HFF-Myc (cell line): ENCODE results near the gene WWOX.

Experiments used
- DNase-seq: peaks from one replicate; pipeline ENCODE4 v3.0.0-alpha.2; 2011; ENCODE audit warnings: low read depth; ENCODE audit errors: extremely low read depth
- H3K4me3 ChIP-seq: replicated peaks from 2 replicates; pipeline ENCODE4 v1.5.1; 2011; ENCODE audit warnings: low read depth, mild to moderate bottlenecking, control low read depth, low read length
- TF ChIP-seq, protein P1 (sequence below): IDR thresholded peaks from 2 replicates; pipeline ENCODE4 v1.5.1; 2012; ENCODE audit warnings: mild to moderate bottlenecking, low read depth, low read length, control low read depth; ENCODE audit errors: missing control alignments

WWOX gene

DNA sequence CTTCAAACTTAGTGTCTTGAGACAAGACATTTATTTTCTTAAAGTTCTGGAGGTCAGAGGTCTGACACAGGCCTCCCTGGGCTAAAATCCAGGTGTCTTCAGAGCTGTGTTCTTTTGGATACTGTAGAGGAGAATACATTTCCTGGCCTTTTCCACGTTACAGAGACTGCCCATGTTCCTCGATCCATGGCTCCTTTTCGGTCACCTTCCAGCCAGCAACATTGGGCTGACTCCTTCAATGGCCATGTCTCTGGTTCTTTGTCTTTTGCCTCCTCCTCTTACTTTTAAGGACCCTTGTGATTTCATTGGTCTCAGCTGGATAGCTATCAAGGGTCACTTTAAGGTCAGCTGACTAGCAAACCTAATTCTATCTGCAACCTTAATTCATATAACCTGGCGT is 212.4 kb downstream of the WWOX start:
- no peak for DNase-seq
- TF ChIP-seq, protein P1, sequence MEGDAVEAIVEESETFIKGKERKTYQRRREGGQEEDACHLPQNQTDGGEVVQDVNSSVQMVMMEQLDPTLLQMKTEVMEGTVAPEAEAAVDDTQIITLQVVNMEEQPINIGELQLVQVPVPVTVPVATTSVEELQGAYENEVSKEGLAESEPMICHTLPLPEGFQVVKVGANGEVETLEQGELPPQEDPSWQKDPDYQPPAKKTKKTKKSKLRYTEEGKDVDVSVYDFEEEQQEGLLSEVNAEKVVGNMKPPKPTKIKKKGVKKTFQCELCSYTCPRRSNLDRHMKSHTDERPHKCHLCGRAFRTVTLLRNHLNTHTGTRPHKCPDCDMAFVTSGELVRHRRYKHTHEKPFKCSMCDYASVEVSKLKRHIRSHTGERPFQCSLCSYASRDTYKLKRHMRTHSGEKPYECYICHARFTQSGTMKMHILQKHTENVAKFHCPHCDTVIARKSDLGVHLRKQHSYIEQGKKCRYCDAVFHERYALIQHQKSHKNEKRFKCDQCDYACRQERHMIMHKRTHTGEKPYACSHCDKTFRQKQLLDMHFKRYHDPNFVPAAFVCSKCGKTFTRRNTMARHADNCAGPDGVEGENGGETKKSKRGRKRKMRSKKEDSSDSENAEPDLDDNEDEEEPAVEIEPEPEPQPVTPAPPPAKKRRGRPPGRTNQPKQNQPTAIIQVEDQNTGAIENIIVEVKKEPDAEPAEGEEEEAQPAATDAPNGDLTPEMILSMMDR: no peak
- H3K4me3 ChIP-seq: no peak overlapping the region

DNA sequence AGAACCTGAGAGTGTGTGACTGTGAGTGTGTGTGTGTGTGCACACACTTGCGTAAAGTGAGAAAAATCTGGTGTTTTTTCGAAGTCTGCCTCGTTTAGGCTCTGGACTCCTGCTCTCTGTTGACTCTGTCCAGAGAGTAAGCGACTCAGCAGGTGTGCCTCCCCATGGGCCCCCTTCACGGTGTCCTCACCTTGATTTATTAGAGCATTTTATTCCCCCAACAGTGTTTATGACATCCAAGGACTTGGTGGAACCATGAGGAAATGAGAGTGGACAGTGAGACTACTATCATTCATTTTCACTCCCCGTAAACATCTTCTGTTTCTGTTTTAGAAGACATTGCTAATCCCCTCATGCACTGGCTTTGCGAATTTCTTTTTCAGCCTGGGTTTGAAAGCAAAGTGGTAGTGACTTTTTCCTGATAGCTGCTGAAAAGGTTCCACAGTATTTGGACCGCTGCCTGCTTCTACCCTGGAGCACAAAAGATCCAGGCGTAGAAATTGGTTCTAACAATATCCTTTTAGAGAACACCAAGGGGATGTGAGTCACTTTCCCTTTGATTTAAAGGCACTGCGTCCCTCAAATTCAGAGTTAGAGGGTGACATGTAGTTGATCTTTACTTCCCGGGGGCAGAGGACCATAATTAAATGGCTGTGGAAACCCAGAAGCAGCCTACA is 218.2 kb downstream of the WWOX start:
- TF ChIP-seq, protein P1: no peak
- H3K4me3 ChIP-seq: no peak overlapping the region
- no peak for DNase-seq

DNA sequence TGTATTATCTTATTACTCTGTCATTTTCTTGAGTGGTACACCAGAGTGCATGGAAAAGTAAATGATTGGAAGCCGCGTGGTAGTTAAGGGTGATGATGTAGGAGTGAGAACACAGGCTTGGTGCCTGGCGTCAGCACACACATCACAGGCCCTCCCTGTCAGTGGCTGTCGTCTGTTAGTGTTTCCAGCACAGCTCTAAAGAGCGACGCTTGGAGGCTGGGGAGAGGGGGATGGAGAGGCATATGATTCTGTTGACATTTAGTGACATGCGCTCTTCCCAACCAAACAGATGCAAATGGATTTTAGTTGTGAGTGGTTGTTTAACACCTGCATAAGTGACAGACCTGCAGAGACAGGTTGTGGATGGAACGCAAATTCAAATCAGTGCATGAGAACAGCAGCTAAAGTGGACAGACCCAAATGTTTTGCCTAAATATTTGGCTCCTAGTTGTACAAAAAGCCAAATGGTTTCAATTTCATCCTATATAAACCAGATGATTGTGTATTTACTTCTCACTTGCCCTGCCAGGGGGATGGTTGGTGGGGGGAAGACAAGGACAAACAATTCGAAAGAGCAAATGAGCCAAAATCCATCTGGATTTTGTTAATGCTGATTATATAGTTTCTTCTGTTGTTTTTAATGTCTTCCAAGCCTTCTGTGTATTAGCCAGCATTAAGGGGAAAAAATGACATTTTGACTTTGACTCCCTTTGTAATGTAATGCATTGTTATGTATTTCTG is 222.3 kb downstream of the WWOX start:
- TF ChIP-seq, protein P1: no peak
- no peak for DNase-seq
- H3K4me3 ChIP-seq: no peak overlapping the region

DNA sequence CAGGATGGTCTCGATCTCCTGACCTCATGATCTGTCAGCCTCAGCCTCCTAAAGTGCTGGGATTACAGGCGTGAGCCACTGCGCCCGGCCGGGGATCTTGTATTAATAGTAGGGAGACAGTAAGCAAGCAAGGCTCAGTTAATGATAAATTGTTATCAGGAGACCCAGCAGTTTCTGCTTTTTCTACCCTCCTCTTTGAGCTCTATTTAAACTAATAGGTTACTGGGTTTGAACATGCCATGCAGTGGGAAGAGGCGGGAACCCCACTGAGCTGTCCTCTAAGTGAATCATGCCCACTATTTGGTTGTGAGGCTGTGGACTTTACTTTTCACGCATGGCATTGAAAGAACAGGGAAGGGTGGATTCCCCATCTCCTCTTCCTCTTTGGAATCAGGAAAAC is 223.9 kb downstream of the WWOX start:
- no peak overlapping the region for H3K4me3 ChIP-seq
- DNase-seq: no peak
- TF ChIP-seq, protein P1: no peak

DNA sequence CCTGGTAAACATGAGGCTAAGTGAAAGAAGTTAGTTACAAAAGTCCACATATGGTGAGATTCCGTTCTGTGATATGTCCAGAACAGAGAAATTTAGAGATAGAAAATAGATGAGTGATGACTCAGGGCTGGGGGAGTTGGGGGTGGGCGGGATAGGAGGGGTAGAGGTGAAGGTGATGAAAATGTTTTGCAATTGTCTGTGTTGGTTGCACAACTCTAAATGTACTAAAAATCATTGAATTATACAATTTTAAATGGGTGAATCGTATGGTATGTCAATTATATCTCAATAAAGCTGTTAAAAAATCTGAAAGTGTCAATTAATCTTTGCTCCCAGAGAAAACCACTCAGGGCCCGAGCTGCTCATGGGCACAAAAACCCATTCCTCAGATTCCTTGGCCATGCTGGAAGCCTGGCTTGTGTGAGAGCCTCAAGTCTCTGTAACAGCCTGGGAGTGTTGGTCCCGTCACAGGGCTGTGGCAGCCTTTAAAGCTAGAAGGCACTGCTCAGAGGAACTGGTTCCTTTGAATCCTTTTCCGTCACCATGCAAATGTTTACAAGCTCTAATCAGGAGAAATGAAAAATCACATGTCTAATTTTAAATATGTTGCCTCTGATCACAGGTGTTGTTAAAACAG is 225.3 kb downstream of the WWOX start:
- TF ChIP-seq, protein P1: no peak
- no peak overlapping the region for H3K4me3 ChIP-seq
- no peak for DNase-seq

DNA sequence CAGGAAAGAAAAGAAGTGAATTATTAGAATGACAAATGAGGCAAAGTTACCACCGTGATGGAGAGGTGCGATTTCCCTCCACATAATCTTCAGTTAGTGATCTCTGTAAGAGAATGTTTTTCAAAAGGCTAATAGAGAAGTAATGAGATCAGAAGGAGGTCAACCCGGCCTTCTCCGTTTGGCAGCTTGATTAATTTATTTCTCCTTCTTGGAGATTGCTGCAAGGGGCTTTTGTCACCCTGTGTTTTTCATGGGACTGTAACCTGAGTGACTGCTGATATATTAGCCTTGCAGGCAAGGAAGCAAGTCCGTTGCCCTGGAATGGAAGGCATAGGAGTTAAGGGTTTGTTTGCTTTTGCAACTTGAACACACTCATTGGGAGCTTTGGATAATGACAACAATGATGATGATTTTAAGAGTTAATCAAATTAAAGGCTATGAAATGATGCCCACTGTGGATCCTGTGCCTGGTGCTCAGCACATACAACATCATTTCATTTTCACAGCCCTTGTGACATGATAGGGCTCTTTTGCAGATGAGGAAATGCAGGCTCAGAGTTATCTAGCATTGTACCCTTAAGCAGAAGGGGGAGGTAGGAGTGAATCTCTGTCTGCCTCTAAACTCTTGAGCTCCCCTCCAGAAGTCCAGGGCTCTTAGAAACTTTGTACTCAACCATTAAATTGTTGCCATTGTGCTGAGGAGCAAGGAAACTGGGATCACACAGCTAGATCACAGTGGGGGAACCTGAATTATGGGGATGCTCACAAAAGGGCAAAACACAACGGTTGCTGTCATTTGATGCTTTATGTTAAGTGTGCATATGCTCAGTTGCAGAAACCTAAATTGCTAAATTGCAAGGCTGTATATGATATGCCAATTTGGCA is 226.3 kb downstream of the WWOX start:
- TF ChIP-seq, protein P1: no peak
- H3K4me3 ChIP-seq: no peak overlapping the region
- no peak for DNase-seq
